GM21360 (cell line): ENCODE results near the gene ARL8B.
"Not testable (repeated sequence)": the region's sequence is repeated elsewhere in the genome, so short reads cannot be mapped to it uniquely, and the experiment has no call there.

Experiments
- ATAC-seq: cut with Tn5 transposase; IDR thresholded peaks from one replicate; pipeline ENCODE4 v1.9.1; 2021; ENCODE audit warnings: mild to moderate bottlenecking, moderate library complexity; ENCODE audit not compliant: unreplicated experiment

ARL8B gene

GRCh38 chr3:5144316-5144994, 22.4 kb downstream of the ARL8B start:
- no peak for ATAC-seq

- ATAC-seq: no peak
Observed at GRCh38 chr3:5145120-5145519, 23.0 kb downstream of the ARL8B start.

GRCh38 chr3:5147152-5147551, 25.1 kb downstream of the ARL8B start:
- not testable (repeated sequence) for ATAC-seq

- no peak for ATAC-seq
Observed at GRCh38 chr3:5149306-5149880, 27.3 kb downstream of the ARL8B start.

- peak; percentile 77 for ATAC-seq
Observed at GRCh38 chr3:5151586-5151985, 29.5 kb downstream of the ARL8B start.

- no peak for ATAC-seq
Observed at GRCh38 chr3:5153074-5153473, 31.0 kb downstream of the ARL8B start.

- ATAC-seq: no peak
Observed at GRCh38 chr3:5155241-5155640, 33.1 kb downstream of the ARL8B start.

- no peak for ATAC-seq
Observed at GRCh38 chr3:5160321-5160720, 38.2 kb downstream of the ARL8B start.

GRCh38 chr3:5160940-5161858, 39.1 kb downstream of the ARL8B start:
- no peak for ATAC-seq

- ATAC-seq: no peak
Observed at GRCh38 chr3:5162102-5162501, 40.0 kb downstream of the ARL8B start.

GRCh38 chr3:5165698-5166097, 43.6 kb downstream of the ARL8B start:
- ATAC-seq: no peak

GRCh38 chr3:5166846-5167245, 44.8 kb downstream of the ARL8B start:
- ATAC-seq: no peak

- no peak for ATAC-seq
Observed at GRCh38 chr3:5168110-5168509, 46.0 kb downstream of the ARL8B start.

- no peak for ATAC-seq
Observed at GRCh38 chr3:5169807-5170206, 47.7 kb downstream of the ARL8B start.

GRCh38 chr3:5170975-5171374, 48.9 kb downstream of the ARL8B start:
- no peak for ATAC-seq

- ATAC-seq: no peak
Observed at GRCh38 chr3:5172018-5172417, 49.9 kb downstream of the ARL8B start.

GRCh38 chr3:5179036-5179435, 56.9 kb downstream of the ARL8B start:
- ATAC-seq: not testable (repeated sequence)

- peak; percentile 60 for ATAC-seq
Observed at GRCh38 chr3:5181469-5182141, 59.5 kb downstream of the ARL8B start.

- ATAC-seq: not testable (repeated sequence)
Observed at GRCh38 chr3:5183714-5184113, 61.6 kb downstream of the ARL8B start.

GRCh38 chr3:5184499-5184898, 62.4 kb downstream of the ARL8B start:
- ATAC-seq: no peak

GRCh38 chr3:5185093-5185673, 63.1 kb downstream of the ARL8B start:
- ATAC-seq: no peak
